GM23338 (cell line): ENCODE results near the gene RPS18. TPM values are rescaled to one million over a fixed set of nuclear protein-coding genes. Genes with fewer than 3 reads are reported as not detected.

ENCODE experiments used
- ATAC-seq: fragments of 200-7000 bp; cut with Tn5 transposase; 3 replicates; pipeline ENCODE4 v1.9.1; 2020
- DNase-seq: peaks from one replicate; pipeline ENCODE4 v3.0.0-alpha.2; 2015; ENCODE audit warnings: low spot score
- H2AFZ ChIP-seq: fragments of 200-600 bp; sonication (generic); 2 replicates; pipeline ENCODE4 v1.8.0; 2016; ENCODE audit warnings: antibody characterized with exemption, mild to moderate bottlenecking, moderate library complexity
- H3F3A ChIP-seq: fragments of 200-600 bp; sonication (generic); replicated peaks from 2 replicates; pipeline ENCODE4 v1.8.0; 2017; ENCODE audit warnings: antibody characterized with exemption, mixed run types, low read depth
- H3K27ac ChIP-seq: fragments of 200-600 bp; sonication (generic); 2 replicates; pipeline ENCODE4 v1.6.1; 2016; ENCODE audit warnings: low read depth
- H3K27me3 ChIP-seq: fragments of 200-600 bp; sonication (generic); 2 replicates; pipeline ENCODE4 v1.8.0; 2016; ENCODE audit warnings: mild to moderate bottlenecking, mixed run types, moderate library complexity; ENCODE audit not compliant: insufficient read depth
- H3K36me3 ChIP-seq: fragments of 200-600 bp; sonication (generic); 2 replicates; pipeline ENCODE4 v1.8.0; 2016; ENCODE audit warnings: mild to moderate bottlenecking; ENCODE audit not compliant: insufficient read depth
- H3K4me1 ChIP-seq: fragments of 200-600 bp; sonication (generic); 2 replicates; pipeline ENCODE4 v1.8.0; 2016; ENCODE audit warnings: mild to moderate bottlenecking, moderate library complexity; ENCODE audit not compliant: insufficient read depth
- H3K4me2 ChIP-seq: fragments of 200-600 bp; sonication (generic); 2 replicates; pipeline ENCODE4 v1.7.1; 2017; ENCODE audit warnings: mixed run types
- H3K4me3 ChIP-seq: fragments of 200-600 bp; sonication (generic); 2 replicates; pipeline ENCODE4 v1.6.1; 2016; ENCODE audit warnings: mixed run types
- H3K79me2 ChIP-seq: fragments of 200-600 bp; sonication (generic); replicated peaks from 2 replicates; pipeline ENCODE4 v1.8.0; 2017; ENCODE audit warnings: mild to moderate bottlenecking; ENCODE audit not compliant: insufficient read depth
- H3K9me2 ChIP-seq: fragments of 200-600 bp; sonication (generic); 2 replicates; pipeline ENCODE4 v1.8.0; 2017; ENCODE audit not compliant: insufficient read depth
- H4K20me1 ChIP-seq: fragments of 200-600 bp; sonication (generic); replicated peaks from 2 replicates; pipeline ENCODE4 v1.8.0; 2017; ENCODE audit warnings: mild to moderate bottlenecking; ENCODE audit not compliant: insufficient read depth
- H3K27ac Mint-ChIP-seq: 2 replicates; pipeline ENCODE4 v1.8.0; 2020; ENCODE audit warnings: inconsistent platforms, mild to moderate bottlenecking, moderate library complexity, mixed read lengths
- H3K27me3 Mint-ChIP-seq: 3 replicates; pipeline ENCODE4 v1.8.0; 2022; ENCODE audit warnings: low read depth, mild to moderate bottlenecking, moderate library complexity, mixed read lengths, inconsistent platforms; ENCODE audit not compliant: insufficient read depth, poor library complexity
- H3K36me3 Mint-ChIP-seq: 3 replicates; pipeline ENCODE4 v1.8.0; 2021; ENCODE audit warnings: low read depth, mild to moderate bottlenecking, inconsistent platforms, moderate library complexity, mixed read lengths
- H3K4me1 Mint-ChIP-seq: 3 replicates; pipeline ENCODE4 v1.8.0; 2020; ENCODE audit warnings: mild to moderate bottlenecking, inconsistent platforms, mixed read lengths
- H3K4me3 Mint-ChIP-seq: 3 replicates; pipeline ENCODE4 v1.8.0; 2021; ENCODE audit warnings: moderate library complexity, mild to moderate bottlenecking, inconsistent platforms, mixed read lengths
- H3K9me3 Mint-ChIP-seq: 3 replicates; pipeline ENCODE4 v1.8.0; 2020; ENCODE audit warnings: moderate library complexity, mild to moderate bottlenecking, inconsistent platforms, mixed read lengths
- CREB1 ChIP-seq: fragments of 250-450 bp; sonication (Bioruptor Pico); IDR thresholded peaks from 2 replicates; pipeline ENCODE4 v1.5.0; 2020; ENCODE audit warnings: low read depth, mild to moderate bottlenecking, moderate library complexity
- CTCF ChIP-seq, 2 experiments: fragments of 200-600 bp in 1 of 2; sonication (generic) in 1 of 2; conservative IDR thresholded peaks; 2 replicates each; pipeline versions ENCODE4 v1.5.1 to v1.6.1; 2016 to 2017; ENCODE audit warnings: antibody characterized with exemption in 2 of 2, low read depth in 2 of 2, mild to moderate bottlenecking in 2 of 2, moderate library complexity in 1 of 2
- EZH2phosphoT487 ChIP-seq: fragments of 200-600 bp; sonication (generic); IDR thresholded peaks from one replicate; pipeline ENCODE4 v1.8.1; 2018; ENCODE audit warnings: antibody characterized with exemption; ENCODE audit not compliant: unreplicated experiment
- JUNB ChIP-seq: IDR thresholded peaks from one replicate; pipeline ENCODE4 v1.6.1; 2016; ENCODE audit warnings: antibody characterized with exemption; ENCODE audit not compliant: unreplicated experiment
- NANOG ChIP-seq: IDR thresholded peaks from 2 replicates; pipeline ENCODE4 v1.6.1; 2016; ENCODE audit warnings: antibody characterized with exemption, borderline replicate concordance
- POLR2AphosphoS5 ChIP-seq: IDR thresholded peaks from 2 replicates; pipeline ENCODE4 v1.6.1; 2016; ENCODE audit warnings: antibody characterized with exemption, low read depth
- REST ChIP-seq: IDR thresholded peaks from one replicate; pipeline ENCODE4 v1.6.1; 2018; ENCODE audit warnings: antibody characterized with exemption; ENCODE audit not compliant: unreplicated experiment
- STAT1 ChIP-seq: IDR thresholded peaks from one replicate; pipeline ENCODE4 v1.6.1; 2016; ENCODE audit warnings: antibody characterized with exemption; ENCODE audit not compliant: unreplicated experiment
- ZNF331 ChIP-seq: fragments of 250-450 bp; sonication (Bioruptor Pico); IDR thresholded peaks from 2 replicates; pipeline ENCODE4 v1.5.0; 2020; ENCODE audit warnings: low read depth, mild to moderate bottlenecking, moderate library complexity
- polyA plus RNA-seq: library from polyadenylated mRNA; unstranded; fragments of >200 nt; fragmentation: Nextera tagmentation; extraction: Ambion mirVana; gene quantifications from 2 replicates; pipeline ENCODE4 v1.2.1, GENCODE V29; 2016
- total RNA-seq: library from RNA; depleted of rRNA; stranded (reverse); fragments of >200 nt; shearing (Covaris generic); gene quantifications from 2 replicates; pipeline ENCODE4 v1.2.3, GENCODE V29; 2014
- TF ChIP-seq, protein P1 (sequence below): IDR thresholded peaks from 2 replicates; pipeline ENCODE4 v1.6.1; 2016; ENCODE audit warnings: antibody characterized with exemption

The RPS18 gene
- total and polyA plus RNA-seq, 2 experiments from 2014 or later, result 2,133 to 4,776 TPM

DNA sequence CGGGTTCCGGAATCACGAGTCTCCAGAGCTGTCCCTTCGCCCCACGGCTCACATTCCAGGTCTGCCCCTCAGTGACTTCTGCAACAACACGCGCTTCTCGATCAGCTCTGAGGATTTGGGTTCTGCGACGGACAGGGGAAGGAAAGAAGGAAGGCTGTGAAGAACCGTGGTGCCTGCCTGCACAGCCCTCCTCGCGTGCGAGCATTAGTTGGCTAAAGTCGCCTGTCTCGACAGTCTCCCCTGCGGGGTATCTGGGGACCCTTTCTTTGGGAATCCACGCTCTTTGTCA lies 23.3 kb upstream of the RPS18 start:
- TF ChIP-seq ZNF331 (CRISPR knock-in tag) (no peak), STAT1 (no peak), CTCF (conservative IDR thresholded peaks at IDR 0.05; ENCODE audit: low read depth in 2 of 2) (peak in 1 of 2 experiments; percentile 15; a peak in 1 of 4 replicates), NANOG (no peak)
- TF ChIP-seq, protein P1, sequence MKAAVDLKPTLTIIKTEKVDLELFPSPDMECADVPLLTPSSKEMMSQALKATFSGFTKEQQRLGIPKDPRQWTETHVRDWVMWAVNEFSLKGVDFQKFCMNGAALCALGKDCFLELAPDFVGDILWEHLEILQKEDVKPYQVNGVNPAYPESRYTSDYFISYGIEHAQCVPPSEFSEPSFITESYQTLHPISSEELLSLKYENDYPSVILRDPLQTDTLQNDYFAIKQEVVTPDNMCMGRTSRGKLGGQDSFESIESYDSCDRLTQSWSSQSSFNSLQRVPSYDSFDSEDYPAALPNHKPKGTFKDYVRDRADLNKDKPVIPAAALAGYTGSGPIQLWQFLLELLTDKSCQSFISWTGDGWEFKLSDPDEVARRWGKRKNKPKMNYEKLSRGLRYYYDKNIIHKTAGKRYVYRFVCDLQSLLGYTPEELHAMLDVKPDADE, result no peak
- peak; percentile 2 for ATAC-seq
- DNase-seq, result no peak

DNA sequence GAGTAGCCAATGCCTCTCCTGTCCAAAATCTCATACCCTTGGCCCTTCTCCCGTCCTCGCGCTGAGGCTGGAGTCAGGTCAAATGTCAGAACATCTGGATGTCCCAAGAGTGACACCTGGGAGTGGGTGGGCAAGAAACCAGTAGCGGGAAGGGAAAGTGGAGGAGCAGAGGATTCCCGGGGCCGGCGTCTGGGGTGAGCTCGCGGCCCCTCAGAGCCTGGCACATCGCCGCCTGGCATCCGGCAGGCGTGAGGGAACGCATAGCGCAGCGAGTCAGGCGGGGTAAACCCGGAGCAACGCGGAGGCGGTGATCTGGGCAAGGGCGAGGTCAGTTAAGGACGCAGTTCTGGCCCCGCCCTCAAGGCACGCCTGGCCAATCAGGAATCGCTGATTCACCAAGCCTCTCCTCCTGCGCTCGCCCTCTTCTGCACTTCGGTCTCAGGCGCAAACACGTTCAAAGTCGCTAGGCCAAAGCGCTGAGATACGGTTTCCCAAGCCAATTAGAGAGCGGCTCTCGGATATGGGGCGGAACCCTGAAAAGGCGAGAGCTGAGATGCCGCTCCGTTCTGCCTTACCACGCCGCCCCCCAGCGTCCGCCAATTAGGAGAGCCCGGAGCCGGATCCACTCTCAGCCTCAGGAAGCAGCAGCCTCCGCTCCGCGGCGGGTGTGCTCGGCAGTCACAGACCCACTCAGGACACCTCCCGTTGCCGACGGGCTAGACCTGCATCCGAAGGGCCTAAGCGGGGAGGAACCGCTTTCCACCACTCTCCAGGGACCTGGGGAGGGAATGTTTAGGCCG lies 22.7 kb upstream of the RPS18 start:
- peak; percentile 92 for ATAC-seq
- no peaks in the 10 kb centered on the region for H3K9me3 Mint-ChIP-seq
- Histone ChIP-seq H3K4me2 (peak overlapping the region; percentile 90), H3K79me2 (no peaks in the 10 kb centered on the region), H4K20me1 (no peaks in the 10 kb centered on the region), H3K4me1 (peaks cover 12% of the 10 kb centered on the region), H3K9me2 (no peaks in the 10 kb centered on the region), H3K4me3 (peak overlapping the region; percentile 68), H3K27ac (no peak overlapping the region), H3K27me3 (peaks cover 35% of the 10 kb centered on the region), H3F3A (peaks cover 10% of the 10 kb centered on the region; the same call in 1 of the 2 replicates), H3K36me3 (no peaks in the 10 kb centered on the region), H2AFZ (peak overlapping the region; percentile 60; the same call in 1 of the 2 replicates)
- H3K27ac Mint-ChIP-seq, result peak overlapping the region; percentile 77
- H3K27me3 Mint-ChIP-seq, result peaks cover 15% of the 10 kb centered on the region
- peak; percentile 99 for DNase-seq
- H3K4me3 Mint-ChIP-seq, result peak overlapping the region; percentile 82
- TF ChIP-seq ZNF331 (CRISPR knock-in tag) (no peak), REST (no peak), CREB1 (CRISPR knock-in tag) (no peak), EZH2phosphoT487 (no peak), CTCF (conservative IDR thresholded peaks at IDR 0.05; ENCODE audit: low read depth in 2 of 2) (peak in 1 of 2 experiments; percentile 41; a peak in 2 of 4 replicates), POLR2AphosphoS5 (peak; percentile 83), JUNB (no peak)
- peaks cover 19% of the 10 kb centered on the region for H3K4me1 Mint-ChIP-seq
- peaks cover 19% of the 10 kb centered on the region for H3K36me3 Mint-ChIP-seq

More for the DNA sequence above, 23.3 kb upstream of the RPS18 start:
- Histone ChIP-seq H3K27ac (no peak overlapping the region), H3K27me3 (peaks cover 35% of the 10 kb centered on the region), H2AFZ (peak overlapping the region; percentile 60; the same call in 1 of the 2 replicates), H3K79me2 (no peaks in the 10 kb centered on the region), H4K20me1 (no peaks in the 10 kb centered on the region), H3K4me2 (peak overlapping the region; percentile 90), H3K4me3 (peak overlapping the region; percentile 63), H3K9me2 (no peaks in the 10 kb centered on the region), H3F3A (peaks cover 10% of the 10 kb centered on the region; the same call in 1 of the 2 replicates), H3K4me1 (peaks cover 12% of the 10 kb centered on the region), H3K36me3 (no peaks in the 10 kb centered on the region)
- peak overlapping the region; percentile 82 for H3K4me3 Mint-ChIP-seq
- no peaks in the 10 kb centered on the region for H3K9me3 Mint-ChIP-seq
- H3K27ac Mint-ChIP-seq, result no peak overlapping the region
- H3K4me1 Mint-ChIP-seq, result peaks cover 19% of the 10 kb centered on the region
- peaks cover 19% of the 10 kb centered on the region for H3K36me3 Mint-ChIP-seq
- peaks cover 15% of the 10 kb centered on the region for H3K27me3 Mint-ChIP-seq
